CD4-positive, alpha-beta T cell treated with Interleukin-2 at 100 ng/mL for 4 hours (primary cell): ENCODE data around the gene TMEM59.
"Not testable (repeated sequence)": the region's sequence is repeated elsewhere in the genome, so short reads cannot be mapped to it uniquely, and the experiment has no call there.

Experiments used
- DNase-seq: peaks from one replicate; pipeline ENCODE4 v3.0.0-alpha.2; 2020; ENCODE audit warnings: low spot score

TMEM59 gene

DNA sequence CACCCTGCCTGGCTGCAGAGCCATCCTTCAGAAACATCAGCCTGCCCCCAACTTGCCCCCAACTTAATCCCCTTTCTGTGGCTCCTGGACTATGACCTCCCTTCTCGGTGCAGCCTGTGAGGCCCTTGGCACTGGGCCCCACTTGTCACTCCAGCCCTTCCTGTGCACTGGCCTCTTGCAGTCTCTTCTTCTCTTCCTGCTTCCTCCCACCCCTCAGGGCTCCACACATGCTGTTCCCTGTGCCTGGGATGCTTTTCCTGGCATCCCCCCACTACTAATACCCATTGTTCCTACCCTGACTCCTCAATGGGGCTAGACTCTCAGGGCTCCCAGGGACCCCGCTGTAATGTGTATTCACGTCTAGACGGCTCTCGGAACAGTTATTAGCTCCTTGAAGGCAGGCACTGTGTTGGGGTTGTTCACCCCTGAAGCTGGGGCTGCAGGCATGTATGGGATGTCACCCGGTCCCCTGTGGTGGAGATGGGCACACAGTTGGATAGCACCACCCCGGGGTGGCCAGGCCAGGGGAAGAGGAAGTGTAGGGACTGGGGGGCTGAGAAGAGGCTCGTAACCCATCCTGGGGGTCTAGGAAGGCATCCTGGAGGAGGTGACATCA is 39.5 kb downstream of the TMEM59 start:
- no peak for DNase-seq

- DNase-seq: no peak
These were observed 40.1 kb downstream of the TMEM59 start for GRCh38 chr1:54012863-54013262.

DNA sequence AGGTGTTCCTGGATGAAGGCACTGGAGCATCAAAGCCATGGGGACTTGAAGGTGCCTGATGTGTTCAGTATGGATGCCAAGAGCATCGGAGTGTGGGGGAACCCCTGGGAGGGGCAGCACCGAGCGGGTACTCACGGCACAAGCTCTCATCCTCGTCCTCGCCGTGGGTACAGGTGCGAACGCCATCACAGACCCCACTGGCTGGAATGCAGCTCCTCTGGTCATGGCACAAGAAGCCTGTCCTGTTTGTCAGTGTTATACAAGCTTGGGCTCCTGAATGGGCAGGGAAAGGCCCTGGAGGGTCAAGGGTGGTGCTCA is 41.0 kb downstream of the TMEM59 start:
- no peak for DNase-seq

DNA sequence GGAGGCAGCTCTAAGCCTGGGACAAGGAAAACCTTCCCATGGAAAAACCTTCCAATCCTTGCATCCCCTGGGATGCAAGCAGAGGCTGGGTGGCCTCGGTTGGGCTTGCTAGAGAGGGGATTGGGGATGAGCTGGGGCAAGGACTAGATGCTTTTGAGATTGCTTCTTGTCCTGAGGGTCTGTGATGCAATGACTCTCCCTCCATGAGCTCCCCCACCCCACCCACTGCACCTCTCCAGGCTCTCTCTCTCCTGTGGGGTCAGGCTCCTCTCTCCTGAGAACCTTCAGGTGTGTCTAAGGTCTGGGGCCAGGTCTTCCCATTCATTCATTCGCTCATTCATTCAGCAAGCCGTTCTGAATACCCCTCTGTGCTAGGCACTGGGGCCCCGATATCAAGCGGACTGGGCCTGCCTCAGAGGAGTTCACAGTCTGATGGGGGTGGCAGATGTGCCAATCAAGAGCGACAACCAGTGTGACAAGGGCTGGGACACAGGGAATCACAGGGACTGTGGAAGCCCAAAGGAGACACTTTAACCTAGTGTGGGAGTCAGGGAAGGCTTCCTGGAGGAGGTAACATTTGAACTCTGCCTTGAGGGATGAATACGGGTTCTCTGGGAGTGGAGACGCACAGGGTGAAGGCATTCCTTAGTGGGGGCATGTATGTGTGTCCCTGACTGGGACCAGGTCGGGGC is 41.5 kb downstream of the TMEM59 start:
- no peak for DNase-seq

- no peak for DNase-seq
These were observed 42.4 kb downstream of the TMEM59 start for GRCh38 chr1:54010415-54011117.

GRCh38 chr1:54009406-54009805 is 43.6 kb downstream of the TMEM59 start:
- DNase-seq: no peak

DNA sequence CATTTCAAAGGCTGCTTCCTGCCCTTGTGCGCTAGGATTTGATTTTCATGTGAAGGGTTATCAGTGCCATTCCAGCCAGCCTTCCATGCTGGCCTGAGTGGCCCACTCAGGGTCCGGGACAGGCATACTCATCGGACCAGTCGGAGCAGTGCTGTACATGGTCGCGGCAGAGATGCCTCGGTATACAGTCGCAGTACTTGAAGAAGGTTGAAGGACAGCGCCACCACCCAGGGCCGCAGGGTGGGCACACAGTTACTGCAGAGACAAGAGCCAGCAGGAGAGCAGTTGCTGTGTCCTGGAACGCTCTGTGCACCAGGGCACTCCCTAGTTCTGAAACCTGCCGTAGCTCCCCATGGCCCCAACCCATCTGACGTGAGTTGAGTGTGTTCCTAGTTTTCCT is 44.1 kb downstream of the TMEM59 start:
- DNase-seq: no peak

- no peak for DNase-seq
These were observed 45.4 kb downstream of the TMEM59 start for GRCh38 chr1:54007613-54008012.

GRCh38 chr1:54006508-54006907 is 46.5 kb downstream of the TMEM59 start:
- no peak for DNase-seq

GRCh38 chr1:54004481-54005049 is 48.4 kb downstream of the TMEM59 start:
- no peak for DNase-seq

DNA sequence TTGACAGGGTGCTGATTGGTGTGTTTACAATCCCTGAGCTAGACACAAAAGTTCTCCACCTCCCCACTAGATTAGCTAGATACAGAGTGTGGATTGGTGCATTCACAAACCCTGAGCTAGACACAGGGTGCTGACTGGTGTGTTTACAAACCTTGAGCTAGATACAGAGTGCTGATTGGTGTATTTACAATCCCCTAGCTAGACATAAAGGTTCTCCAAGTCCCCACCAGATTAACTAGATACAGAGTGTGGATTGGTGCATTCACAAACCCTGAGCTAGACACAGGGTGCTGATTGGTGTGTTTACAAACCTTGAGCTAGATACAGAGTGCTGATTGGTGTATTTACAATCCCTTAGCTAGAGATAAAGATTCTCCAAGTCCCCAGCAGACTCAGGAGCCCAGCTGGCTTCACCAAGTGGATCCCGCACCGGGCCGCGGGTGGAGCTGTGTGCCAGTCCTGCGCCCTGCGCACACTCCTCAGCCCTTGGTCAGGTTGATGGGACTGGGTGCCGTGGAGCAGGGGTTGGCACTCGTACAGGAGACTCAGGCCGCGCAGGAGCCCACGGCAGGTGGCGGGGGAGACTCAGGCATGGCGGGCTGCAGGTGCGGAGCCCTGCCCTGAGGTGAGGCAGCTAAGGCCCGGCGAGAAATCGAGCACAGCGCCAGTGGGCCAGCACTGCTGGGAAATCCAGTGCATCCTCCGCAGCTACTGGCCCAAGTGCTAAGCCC is 49.1 kb downstream of the TMEM59 start:
- DNase-seq: not testable (repeated sequence)

DNA sequence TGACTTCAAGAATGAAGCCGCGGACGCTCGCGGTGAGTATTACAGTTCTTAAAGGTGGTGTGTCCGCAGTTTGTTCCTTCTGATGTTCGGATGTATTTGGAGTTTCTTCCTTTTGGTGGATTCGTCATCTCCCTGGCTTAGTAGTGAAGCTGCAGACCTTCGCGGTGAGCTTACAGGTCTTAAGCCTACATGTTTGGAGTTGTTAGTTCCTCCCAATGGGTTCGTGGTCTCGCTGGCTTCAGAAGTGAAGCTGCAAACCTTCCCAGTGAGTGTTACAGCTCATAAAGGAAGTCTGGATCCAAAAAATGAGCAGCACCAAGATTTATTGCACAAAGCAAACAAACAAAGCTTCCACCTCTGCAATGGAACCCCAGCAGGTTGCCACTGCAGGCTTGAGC is 49.8 kb downstream of the TMEM59 start:
- no peak for DNase-seq

- no peak for DNase-seq
These were observed 50.3 kb downstream of the TMEM59 start for GRCh38 chr1:54002544-54003248.

GRCh38 chr1:54001591-54001990 is 51.4 kb downstream of the TMEM59 start:
- DNase-seq: no peak

- DNase-seq: no peak
These were observed 53.1 kb downstream of the TMEM59 start for GRCh38 chr1:53999920-54000319.

GRCh38 chr1:53998223-53998622 is 54.8 kb downstream of the TMEM59 start:
- no peak for DNase-seq

DNA sequence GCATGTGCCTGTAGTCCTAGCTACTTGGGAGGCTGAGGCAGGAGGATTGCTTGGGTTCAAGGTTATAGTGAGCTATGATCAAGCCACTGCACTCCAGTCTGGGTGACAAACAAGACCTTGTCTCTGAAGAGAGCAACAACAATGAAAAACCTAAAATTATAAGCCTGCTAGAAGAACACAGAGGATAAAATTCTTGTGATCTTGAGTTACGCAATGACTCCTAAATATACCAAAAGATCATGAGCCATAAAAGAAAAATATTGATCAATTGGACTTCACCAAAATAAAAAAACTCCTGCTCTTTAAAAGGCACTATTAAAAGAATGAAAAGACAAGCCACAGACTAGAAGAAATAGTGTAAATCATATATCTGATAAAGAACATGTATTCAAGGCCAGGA is 57.3 kb downstream of the TMEM59 start:
- DNase-seq: no peak

DNA sequence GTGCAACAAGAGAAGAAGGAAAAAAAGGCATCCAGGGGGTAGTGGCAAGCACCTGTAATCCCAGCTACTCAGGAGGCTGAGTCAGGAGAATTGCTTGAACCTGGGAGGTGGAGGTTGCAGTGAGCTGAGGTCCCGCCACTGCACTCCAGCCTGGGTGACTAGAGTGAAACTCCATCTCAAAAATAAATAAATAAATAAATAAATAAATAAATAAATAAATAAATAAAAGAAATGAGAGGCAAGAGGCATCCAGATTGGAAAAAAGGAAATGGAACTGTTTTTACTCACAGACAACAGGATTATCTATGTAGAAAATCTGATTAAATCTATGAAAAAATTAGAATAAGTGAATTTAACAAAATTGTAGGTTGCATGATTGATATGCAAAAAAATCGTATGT is 58.5 kb downstream of the TMEM59 start:
- DNase-seq: not testable (repeated sequence)

DNA sequence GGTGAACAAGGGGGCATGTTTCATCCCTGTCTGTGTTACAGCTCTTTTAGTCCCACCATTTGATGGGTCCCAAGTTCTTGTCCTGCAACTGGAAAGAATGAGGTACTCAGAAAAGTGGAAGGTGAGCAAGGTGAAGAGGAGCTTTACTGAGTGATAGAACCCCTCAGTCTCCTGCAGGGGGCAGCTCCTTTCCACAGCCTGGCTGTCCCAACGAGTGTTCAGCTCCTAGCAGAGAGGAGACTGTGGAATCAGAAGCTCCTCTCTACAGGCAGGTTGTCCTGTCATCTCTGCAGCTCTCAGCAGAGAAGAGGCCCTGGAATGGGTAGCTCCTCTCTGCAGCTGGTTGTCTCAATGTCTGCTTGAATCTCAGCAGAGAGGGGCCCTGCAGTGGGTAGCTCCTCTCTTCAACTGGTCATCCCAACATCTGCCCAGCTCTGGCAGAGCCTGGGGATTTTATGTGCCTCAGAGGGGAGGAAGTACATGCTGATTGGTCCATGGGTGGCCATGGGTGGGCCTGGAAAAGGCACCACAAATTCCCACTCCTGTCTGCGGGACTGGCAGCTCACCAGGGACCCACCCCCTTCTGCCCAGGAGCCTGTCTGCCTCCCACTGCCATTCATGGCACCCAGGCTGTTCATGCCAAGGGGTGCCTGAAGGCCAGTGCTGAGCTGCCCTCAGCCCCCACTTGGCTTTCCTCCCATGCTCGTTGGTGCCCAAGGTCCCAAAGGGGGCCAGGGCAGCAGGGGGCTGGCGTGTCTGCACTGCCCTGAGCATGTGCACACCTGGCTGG is 60.7 kb downstream of the TMEM59 start:
- DNase-seq: no peak

DNA sequence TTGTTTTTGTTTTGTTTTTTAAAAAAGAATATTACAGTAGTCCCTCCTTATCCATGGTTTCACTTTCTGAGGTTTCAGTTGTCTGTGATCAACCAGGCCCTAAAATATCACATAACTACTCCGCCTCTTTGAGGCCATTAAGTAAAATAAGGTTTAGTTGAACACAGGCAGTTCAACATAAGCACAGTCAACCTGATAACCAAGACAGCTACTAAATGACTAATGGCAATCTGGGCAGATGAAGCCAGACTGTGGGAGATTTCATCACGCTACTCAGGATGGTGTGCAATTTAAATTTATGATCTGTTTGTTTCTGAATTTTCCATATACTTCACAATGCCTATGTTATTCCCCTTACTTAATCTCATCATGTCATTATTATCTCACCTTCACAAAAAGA is 65.1 kb downstream of the TMEM59 start:
- no peak for DNase-seq

DNA sequence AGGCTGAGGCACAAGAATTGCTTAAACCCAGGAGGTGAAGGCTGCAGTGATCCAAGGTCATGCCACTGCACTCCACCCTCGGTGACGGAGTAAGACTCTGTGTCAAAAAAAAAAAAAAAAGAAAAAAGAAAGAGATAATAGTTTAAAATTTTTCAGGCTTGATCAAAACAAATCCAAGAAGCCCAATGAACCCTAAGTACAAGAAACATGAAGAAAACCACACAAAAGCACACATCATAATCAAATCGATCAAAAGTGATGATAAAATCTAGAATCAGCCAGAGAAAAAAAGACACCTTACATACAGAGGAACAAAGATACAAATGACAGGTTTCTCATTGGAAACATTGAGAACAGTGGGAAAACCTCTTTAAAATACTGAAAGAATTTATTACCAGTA is 66.5 kb downstream of the TMEM59 start:
- no peak for DNase-seq
